ENCODE measurements around the gene TLE3.
A peak's percentile ranks its signal among the peaks of the same experiment; 100 is the strongest.

Gene TLE3

GRCh38 chr15:70027518-70027917, 70.2 kb downstream of the TLE3 start:
- DNase-seq (ENCODE audit: low spot score), result no peak

- DNase-seq (ENCODE audit: low spot score), result no peak
Measured at GRCh38 chr15:70026991-70027390, 70.7 kb downstream of the TLE3 start.

- no peak for DNase-seq (ENCODE audit: low spot score)
Measured at GRCh38 chr15:70025413-70026296, 72.1 kb downstream of the TLE3 start.

GRCh38 chr15:70024521-70024920, 73.2 kb downstream of the TLE3 start:
- DNase-seq (ENCODE audit: low spot score), result no peak

- peak; percentile 56 for DNase-seq (ENCODE audit: low spot score)
Measured at GRCh38 chr15:70023769-70024491, 73.8 kb downstream of the TLE3 start.

- DNase-seq (ENCODE audit: low spot score), result no peak
Measured at GRCh38 chr15:70023064-70023768, 74.5 kb downstream of the TLE3 start.

- no peak for DNase-seq (ENCODE audit: low spot score)
Measured at GRCh38 chr15:70020229-70020628, 77.5 kb downstream of the TLE3 start.

- no peak for DNase-seq (ENCODE audit: low spot score)
Measured at GRCh38 chr15:70018646-70019600, 78.8 kb downstream of the TLE3 start.

- no peak for DNase-seq (ENCODE audit: low spot score)
Measured at GRCh38 chr15:70017801-70018200, 79.9 kb downstream of the TLE3 start.

GRCh38 chr15:70017025-70017424, 80.7 kb downstream of the TLE3 start:
- DNase-seq (ENCODE audit: low spot score), result no peak

GRCh38 chr15:70016511-70016994, 81.2 kb downstream of the TLE3 start:
- no peak for DNase-seq (ENCODE audit: low spot score)

- DNase-seq (ENCODE audit: low spot score), result no peak
Measured at GRCh38 chr15:70014860-70015490, 82.7 kb downstream of the TLE3 start.

- DNase-seq (ENCODE audit: low spot score), result no peak
Measured at GRCh38 chr15:70014331-70014730, 83.4 kb downstream of the TLE3 start.

GRCh38 chr15:70013656-70014313, 83.9 kb downstream of the TLE3 start:
- no peak for DNase-seq (ENCODE audit: low spot score)

GRCh38 chr15:70012895-70013294, 84.8 kb downstream of the TLE3 start:
- no peak for DNase-seq (ENCODE audit: low spot score)

GRCh38 chr15:70008697-70009290, 88.9 kb downstream of the TLE3 start:
- DNase-seq (ENCODE audit: low spot score), result no peak

- DNase-seq (ENCODE audit: low spot score), result no peak
Measured at GRCh38 chr15:70006259-70007147, 91.2 kb downstream of the TLE3 start.

GRCh38 chr15:70004826-70005225, 92.9 kb downstream of the TLE3 start:
- no peak for DNase-seq (ENCODE audit: low spot score)

- no peak for DNase-seq (ENCODE audit: low spot score)
Measured at GRCh38 chr15:70002897-70003296, 94.8 kb downstream of the TLE3 start.
